GM18511 (cell line): Measurements from ENCODE around the gene FAM161B.
A peak's percentile ranks its signal among the peaks of the same experiment; 100 is the strongest.
"Not testable (repeated sequence)": the region's sequence is repeated elsewhere in the genome, so short reads cannot be mapped to it uniquely, and the experiment has no call there.

Source experiments
- ATAC-seq: cut with Tn5 transposase; IDR thresholded peaks from one replicate; pipeline ENCODE4 v1.9.1; 2021; ENCODE audit warnings: mild to moderate bottlenecking, moderate library complexity; ENCODE audit not compliant: unreplicated experiment

Gene FAM161B, protein sequence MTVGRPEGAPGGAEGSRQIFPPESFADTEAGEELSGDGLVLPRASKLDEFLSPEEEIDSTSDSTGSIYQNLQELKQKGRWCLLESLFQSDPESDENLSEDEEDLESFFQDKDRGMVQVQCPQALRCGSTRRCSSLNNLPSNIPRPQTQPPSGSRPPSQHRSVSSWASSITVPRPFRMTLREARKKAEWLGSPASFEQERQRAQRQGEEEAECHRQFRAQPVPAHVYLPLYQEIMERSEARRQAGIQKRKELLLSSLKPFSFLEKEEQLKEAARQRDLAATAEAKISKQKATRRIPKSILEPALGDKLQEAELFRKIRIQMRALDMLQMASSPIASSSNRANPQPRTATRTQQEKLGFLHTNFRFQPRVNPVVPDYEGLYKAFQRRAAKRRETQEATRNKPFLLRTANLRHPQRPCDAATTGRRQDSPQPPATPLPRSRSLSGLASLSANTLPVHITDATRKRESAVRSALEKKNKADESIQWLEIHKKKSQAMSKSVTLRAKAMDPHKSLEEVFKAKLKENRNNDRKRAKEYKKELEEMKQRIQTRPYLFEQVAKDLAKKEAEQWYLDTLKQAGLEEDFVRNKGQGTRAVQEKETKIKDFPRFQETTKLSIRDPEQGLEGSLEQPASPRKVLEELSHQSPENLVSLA

DNA sequence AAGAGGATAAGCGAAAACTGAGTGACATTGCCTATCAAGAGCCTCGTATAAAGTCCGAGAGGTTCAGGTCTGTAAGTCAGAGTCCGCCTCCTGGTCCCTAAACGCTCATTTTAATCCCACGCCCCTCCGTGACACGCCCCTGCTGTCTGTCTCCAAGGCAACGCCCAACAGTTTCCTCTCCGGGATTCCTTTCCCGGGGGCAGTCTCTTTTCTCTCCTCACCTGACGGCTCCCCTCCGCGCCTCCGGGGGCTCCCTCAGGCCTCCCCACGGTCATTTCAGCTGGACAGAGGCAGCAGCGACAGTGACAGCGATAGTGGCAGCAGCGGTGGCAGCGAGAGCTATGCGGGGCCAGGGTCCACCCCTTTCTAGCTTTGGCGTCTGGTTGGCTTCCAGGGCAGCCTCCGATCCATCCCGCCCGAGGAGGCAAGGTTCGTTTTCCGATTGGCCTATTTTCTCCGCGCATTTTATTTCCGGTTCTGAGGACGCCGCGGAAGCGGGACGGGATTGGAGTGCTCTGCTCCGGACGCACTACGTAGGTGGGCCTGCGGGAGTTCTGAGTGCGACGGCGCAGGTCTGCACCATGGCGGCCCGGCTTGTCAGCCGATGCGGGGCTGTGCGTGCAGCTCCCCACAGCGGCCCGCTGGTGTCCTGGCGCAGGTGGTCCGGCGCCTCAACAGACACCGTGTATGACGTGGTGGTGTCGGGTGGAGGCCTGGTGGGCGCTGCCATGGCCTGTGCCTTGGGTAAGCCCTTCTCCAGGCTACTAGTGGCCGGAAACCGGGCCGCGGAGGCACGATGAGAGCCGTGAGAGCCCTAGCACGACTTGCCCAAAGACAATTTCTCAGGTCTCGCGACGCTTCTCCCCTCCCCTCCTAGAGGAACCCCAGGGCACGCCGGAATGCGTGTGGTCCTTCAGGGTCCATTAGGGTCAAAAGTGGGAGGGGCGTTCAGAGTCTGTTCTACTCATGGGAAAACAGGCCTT lies at the start of gene FAM161B, which contains the start of gene COQ6:
Gene FAM161B (minus strand): TSS at position 343 of the 983 bp plus-strand sequence. CDS start 68 bp downstream, at position 275.
Gene COQ6 (plus strand): TSS at position 551 of the 983 bp plus-strand sequence. CDS start 31 bp downstream, at position 582.
- ATAC-seq: peak; percentile 92

- ATAC-seq: no peak
Measured at GRCh38 chr14:73998726-73999125, 48.8 kb upstream of the FAM161B start.

DNA sequence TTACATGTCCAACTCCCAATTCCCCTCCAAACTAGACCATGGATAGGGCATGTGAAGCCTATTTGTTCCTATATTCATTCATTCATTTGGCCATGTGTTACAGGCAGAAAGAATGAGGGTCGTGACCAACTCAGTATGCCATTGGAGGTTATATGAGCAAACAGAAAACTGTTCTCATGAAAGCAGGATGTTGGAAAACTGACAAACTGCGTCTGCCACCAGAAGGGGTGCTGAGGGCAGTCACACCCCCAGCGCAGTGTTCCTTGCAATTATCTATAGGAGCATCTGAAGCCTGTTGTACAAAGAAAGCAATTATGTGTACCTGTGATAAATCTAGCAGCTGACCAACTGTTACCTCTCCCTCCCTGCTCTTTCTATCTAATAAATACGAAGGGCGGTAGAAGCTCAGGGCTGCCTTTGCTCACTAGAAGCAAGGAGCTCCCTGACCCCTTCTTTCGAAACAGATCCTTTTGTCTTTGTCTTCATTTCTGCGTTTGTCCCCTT lies 48.1 kb upstream of the FAM161B start:
- no peak for ATAC-seq

DNA sequence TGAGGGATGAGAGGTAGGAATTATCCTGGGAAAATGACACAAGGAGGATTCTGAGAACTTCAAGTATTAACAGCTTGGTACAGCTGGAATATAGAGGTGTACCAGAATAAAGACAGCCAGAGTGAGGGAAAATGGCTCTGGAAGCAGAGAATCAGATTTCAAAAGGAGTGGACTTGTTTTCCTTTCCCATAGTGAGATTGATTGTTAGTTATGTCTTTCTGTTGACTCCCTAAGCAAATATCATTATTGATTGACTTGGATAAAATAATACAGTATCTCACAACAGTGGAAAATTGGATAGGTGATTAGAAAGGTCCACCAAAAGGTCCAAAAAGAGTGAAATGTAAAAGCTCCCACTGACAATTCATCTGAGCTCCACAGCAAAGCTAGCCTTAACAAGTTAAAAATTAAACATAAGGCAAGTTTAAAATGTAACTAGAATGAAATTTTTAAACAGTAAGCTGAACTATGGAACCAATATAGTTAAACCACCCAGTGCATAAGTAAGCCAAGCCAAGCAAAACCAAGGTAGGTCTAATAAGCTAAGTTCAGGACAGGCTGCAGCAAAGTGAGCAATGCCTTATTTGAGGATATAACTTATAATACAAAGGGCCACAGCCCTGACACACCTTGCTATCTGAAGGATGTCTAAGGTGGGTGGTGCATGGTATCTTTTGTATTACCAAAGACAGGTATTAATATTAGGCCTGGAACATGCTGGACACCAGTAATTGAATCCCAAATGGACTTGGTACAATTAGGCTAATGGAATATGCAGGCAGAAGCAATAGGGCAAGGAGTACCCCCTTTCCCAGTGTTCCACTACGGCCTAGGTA lies 47.4 kb upstream of the FAM161B start:
- ATAC-seq: no peak

DNA sequence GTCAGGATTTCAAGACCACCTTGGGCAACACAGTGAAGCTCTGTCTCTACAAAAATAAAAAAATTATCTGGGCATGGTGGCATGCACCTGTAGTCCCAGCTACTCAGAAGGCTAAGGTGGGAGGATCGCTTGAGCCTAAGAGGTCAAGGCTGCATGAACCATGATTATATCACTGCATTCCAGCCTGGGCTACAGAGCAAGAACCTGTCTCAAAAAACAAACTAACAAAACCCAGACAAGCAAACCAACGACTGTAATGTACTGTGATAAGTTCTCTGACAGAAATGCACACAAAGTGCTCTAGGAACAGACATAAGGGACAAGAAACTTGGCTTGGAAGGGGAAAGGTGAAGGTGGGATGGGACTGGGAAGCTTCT lies 46.8 kb upstream of the FAM161B start:
- no peak for ATAC-seq

- no peak for ATAC-seq
Measured at GRCh38 chr14:73995977-73996378, 46.1 kb upstream of the FAM161B start.

- ATAC-seq: not testable (repeated sequence)
Measured at GRCh38 chr14:73994926-73995325, 45.0 kb upstream of the FAM161B start.

- no peak for ATAC-seq
Measured at GRCh38 chr14:73991092-73991491, 41.2 kb upstream of the FAM161B start.

- ATAC-seq: not testable (repeated sequence)
Measured at GRCh38 chr14:73988656-73989055, 38.8 kb upstream of the FAM161B start.

- no peak for ATAC-seq
Measured at GRCh38 chr14:73988065-73988464, 38.2 kb upstream of the FAM161B start.

DNA sequence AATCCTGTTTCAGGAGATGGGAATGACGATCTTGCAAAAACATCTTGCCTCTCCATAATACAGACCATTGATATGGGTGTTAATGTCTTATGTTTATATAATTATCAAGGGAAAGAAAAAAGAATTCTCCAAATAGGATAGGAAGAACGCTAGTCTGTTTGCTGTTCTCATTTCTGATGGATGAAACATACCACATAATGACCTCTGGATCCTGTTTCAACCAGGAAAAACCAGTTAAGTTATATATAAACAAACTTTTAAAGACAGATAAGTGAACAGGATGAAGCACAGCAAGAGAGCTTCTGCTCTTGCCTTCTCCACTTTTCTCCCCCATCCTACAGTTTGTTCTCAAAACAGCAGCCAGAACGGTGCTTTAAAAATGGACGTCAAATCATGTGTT lies 28.0 kb upstream of the FAM161B start:
- ATAC-seq: no peak

DNA sequence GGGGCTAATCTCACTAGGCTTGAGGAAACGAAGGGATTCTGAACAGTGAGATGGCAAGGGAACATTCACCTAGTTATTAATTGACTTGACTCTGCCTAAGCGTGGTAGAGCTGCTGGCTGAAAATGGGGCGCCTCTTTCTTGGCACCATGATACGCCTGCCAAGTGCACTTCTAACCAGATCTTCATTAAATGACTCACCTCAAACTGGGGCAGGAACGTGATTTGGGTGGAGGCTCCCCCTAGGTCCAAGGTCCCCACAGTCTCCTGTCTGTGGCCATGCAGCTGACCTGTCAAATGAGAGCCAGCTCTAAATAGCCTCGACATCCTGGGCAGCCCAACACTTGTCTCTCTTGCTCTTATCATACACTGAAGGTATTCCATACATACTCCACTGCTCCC lies 26.2 kb upstream of the FAM161B start:
- no peak for ATAC-seq

GRCh38 chr14:73973497-73973896 lies 23.6 kb upstream of the FAM161B start:
- ATAC-seq: no peak

- no peak for ATAC-seq
Measured at GRCh38 chr14:73968885-73969284, 19.0 kb upstream of the FAM161B start.

GRCh38 chr14:73965216-73965615 lies 15.3 kb upstream of the FAM161B start:
- ATAC-seq: no peak

DNA sequence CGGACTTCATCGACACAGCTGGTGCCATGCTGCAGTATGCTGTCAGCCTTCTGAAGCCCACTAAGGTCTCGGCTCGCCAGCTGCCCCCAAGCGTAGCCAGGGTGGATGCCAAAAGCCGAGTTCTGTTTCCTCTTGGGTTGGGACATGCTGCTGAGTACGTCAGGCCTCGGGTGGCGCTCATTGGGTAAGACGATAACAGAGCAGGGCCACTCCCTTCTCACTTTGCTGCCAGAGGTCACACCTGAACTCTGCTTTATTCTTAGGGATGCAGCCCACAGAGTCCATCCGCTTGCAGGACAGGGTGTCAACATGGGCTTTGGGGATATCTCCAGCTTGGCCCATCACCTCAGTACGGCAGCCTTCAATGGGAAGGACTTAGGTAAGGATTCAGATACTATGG lies 11.3 kb upstream of the FAM161B start:
- ATAC-seq: no peak

- no peak for ATAC-seq
Measured at GRCh38 chr14:73958591-73958990, 8.7 kb upstream of the FAM161B start.

DNA sequence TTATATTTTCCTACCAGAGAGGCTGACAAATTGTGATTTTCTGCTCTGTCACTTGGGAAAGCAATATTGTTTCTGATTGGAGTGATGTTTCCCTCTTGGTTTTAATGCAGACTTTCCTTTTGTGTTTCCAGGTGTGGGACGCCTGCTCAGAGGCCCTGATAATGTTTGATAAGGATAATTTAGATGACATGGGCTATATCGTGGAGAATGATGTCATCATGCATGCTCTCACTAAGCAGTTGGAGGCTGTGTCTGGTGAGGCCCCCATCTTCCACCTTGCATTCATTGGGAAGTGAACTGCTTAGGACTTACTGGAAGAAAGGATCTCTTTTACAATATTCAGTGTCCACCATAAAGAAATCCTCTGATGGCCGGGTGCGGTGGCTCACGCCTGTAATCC lies 5.8 kb upstream of the FAM161B start:
- ATAC-seq: no peak

GRCh38 chr14:73953731-73954130 lies 3.8 kb upstream of the FAM161B start:
- no peak for ATAC-seq

DNA sequence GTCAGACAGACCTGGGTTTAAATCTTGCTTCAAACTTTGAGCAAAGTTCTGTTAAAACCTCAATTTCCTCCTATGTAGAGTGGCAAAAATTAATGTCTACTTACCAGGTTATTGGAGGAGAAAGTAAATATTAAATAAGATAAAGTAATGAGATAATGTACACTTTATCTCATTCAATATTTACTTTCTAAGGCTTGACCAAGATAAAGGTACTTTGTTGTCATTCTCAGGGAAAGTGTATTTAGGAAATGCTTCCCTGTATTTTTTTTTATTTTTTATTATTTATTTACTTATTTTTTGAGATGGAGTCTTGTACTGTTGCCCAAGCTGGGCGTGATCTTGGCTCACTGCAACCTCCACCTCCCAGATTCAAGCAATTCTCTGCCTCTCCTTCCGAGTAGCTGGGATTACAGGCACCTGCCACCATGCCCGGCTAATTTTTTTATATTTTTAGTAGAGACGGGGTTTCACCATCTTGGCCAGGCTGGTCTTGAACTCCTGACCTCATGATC lies 4.7 kb downstream of the FAM161B start:
- ATAC-seq: no peak
